GM23338 (cell line): ENCODE measurements around the gene ME3. TPM values are rescaled to one million over a fixed set of nuclear protein-coding genes. Genes with fewer than 3 reads are reported as not detected.

Experiments used
- ATAC-seq: fragments of 200-7000 bp; cut with Tn5 transposase; 3 replicates; pipeline ENCODE4 v1.9.1; 2020
- DNase-seq: peaks from one replicate; pipeline ENCODE4 v3.0.0-alpha.2; 2015; ENCODE audit warnings: low spot score
- H2AFZ ChIP-seq: fragments of 200-600 bp; sonication (generic); 2 replicates; pipeline ENCODE4 v1.8.0; 2016; ENCODE audit warnings: antibody characterized with exemption, mild to moderate bottlenecking, moderate library complexity
- H3F3A ChIP-seq: fragments of 200-600 bp; sonication (generic); replicated peaks from 2 replicates; pipeline ENCODE4 v1.8.0; 2017; ENCODE audit warnings: antibody characterized with exemption, mixed run types, low read depth
- H3K27ac ChIP-seq: fragments of 200-600 bp; sonication (generic); 2 replicates; pipeline ENCODE4 v1.6.1; 2016; ENCODE audit warnings: low read depth
- H3K27me3 ChIP-seq: fragments of 200-600 bp; sonication (generic); 2 replicates; pipeline ENCODE4 v1.8.0; 2016; ENCODE audit warnings: mild to moderate bottlenecking, mixed run types, moderate library complexity; ENCODE audit not compliant: insufficient read depth
- H3K36me3 ChIP-seq: fragments of 200-600 bp; sonication (generic); 2 replicates; pipeline ENCODE4 v1.8.0; 2016; ENCODE audit warnings: mild to moderate bottlenecking; ENCODE audit not compliant: insufficient read depth
- H3K4me1 ChIP-seq: fragments of 200-600 bp; sonication (generic); 2 replicates; pipeline ENCODE4 v1.8.0; 2016; ENCODE audit warnings: mild to moderate bottlenecking, moderate library complexity; ENCODE audit not compliant: insufficient read depth
- H3K4me2 ChIP-seq: fragments of 200-600 bp; sonication (generic); 2 replicates; pipeline ENCODE4 v1.7.1; 2017; ENCODE audit warnings: mixed run types
- H3K4me3 ChIP-seq: fragments of 200-600 bp; sonication (generic); 2 replicates; pipeline ENCODE4 v1.6.1; 2016; ENCODE audit warnings: mixed run types
- H3K79me2 ChIP-seq: fragments of 200-600 bp; sonication (generic); replicated peaks from 2 replicates; pipeline ENCODE4 v1.8.0; 2017; ENCODE audit warnings: mild to moderate bottlenecking; ENCODE audit not compliant: insufficient read depth
- H3K9me2 ChIP-seq: fragments of 200-600 bp; sonication (generic); 2 replicates; pipeline ENCODE4 v1.8.0; 2017; ENCODE audit not compliant: insufficient read depth
- H4K20me1 ChIP-seq: fragments of 200-600 bp; sonication (generic); replicated peaks from 2 replicates; pipeline ENCODE4 v1.8.0; 2017; ENCODE audit warnings: mild to moderate bottlenecking; ENCODE audit not compliant: insufficient read depth
- H3K27ac Mint-ChIP-seq: 2 replicates; pipeline ENCODE4 v1.8.0; 2020; ENCODE audit warnings: inconsistent platforms, mild to moderate bottlenecking, moderate library complexity, mixed read lengths
- H3K27me3 Mint-ChIP-seq: 3 replicates; pipeline ENCODE4 v1.8.0; 2022; ENCODE audit warnings: low read depth, mild to moderate bottlenecking, moderate library complexity, mixed read lengths, inconsistent platforms; ENCODE audit not compliant: insufficient read depth, poor library complexity
- H3K36me3 Mint-ChIP-seq: 3 replicates; pipeline ENCODE4 v1.8.0; 2021; ENCODE audit warnings: low read depth, mild to moderate bottlenecking, inconsistent platforms, moderate library complexity, mixed read lengths
- H3K4me1 Mint-ChIP-seq: 3 replicates; pipeline ENCODE4 v1.8.0; 2020; ENCODE audit warnings: mild to moderate bottlenecking, inconsistent platforms, mixed read lengths
- H3K4me3 Mint-ChIP-seq: 3 replicates; pipeline ENCODE4 v1.8.0; 2021; ENCODE audit warnings: moderate library complexity, mild to moderate bottlenecking, inconsistent platforms, mixed read lengths
- H3K9me3 Mint-ChIP-seq: 3 replicates; pipeline ENCODE4 v1.8.0; 2020; ENCODE audit warnings: moderate library complexity, mild to moderate bottlenecking, inconsistent platforms, mixed read lengths
- CTCF ChIP-seq, 2 experiments: fragments of 200-600 bp in 1 of 2; sonication (generic) in 1 of 2; conservative IDR thresholded peaks; 2 replicates each; pipeline versions ENCODE4 v1.5.1 to v1.6.1; 2016 to 2017; ENCODE audit warnings: antibody characterized with exemption in 2 of 2, low read depth in 2 of 2, mild to moderate bottlenecking in 2 of 2, moderate library complexity in 1 of 2
- EZH2phosphoT487 ChIP-seq: fragments of 200-600 bp; sonication (generic); IDR thresholded peaks from one replicate; pipeline ENCODE4 v1.8.1; 2018; ENCODE audit warnings: antibody characterized with exemption; ENCODE audit not compliant: unreplicated experiment
- NANOG ChIP-seq: IDR thresholded peaks from 2 replicates; pipeline ENCODE4 v1.6.1; 2016; ENCODE audit warnings: antibody characterized with exemption, borderline replicate concordance
- REST ChIP-seq: IDR thresholded peaks from one replicate; pipeline ENCODE4 v1.6.1; 2018; ENCODE audit warnings: antibody characterized with exemption; ENCODE audit not compliant: unreplicated experiment
- STAT1 ChIP-seq: IDR thresholded peaks from one replicate; pipeline ENCODE4 v1.6.1; 2016; ENCODE audit warnings: antibody characterized with exemption; ENCODE audit not compliant: unreplicated experiment
- ZNF114 ChIP-seq: fragments of 250-450 bp; sonication (Bioruptor Pico); IDR thresholded peaks from 2 replicates; pipeline ENCODE4 v1.5.0; 2020; ENCODE audit warnings: mild to moderate bottlenecking, moderate library complexity
- ZNF331 ChIP-seq: fragments of 250-450 bp; sonication (Bioruptor Pico); IDR thresholded peaks from 2 replicates; pipeline ENCODE4 v1.5.0; 2020; ENCODE audit warnings: low read depth, mild to moderate bottlenecking, moderate library complexity
- polyA plus RNA-seq: library from polyadenylated mRNA; unstranded; fragments of >200 nt; fragmentation: Nextera tagmentation; extraction: Ambion mirVana; gene quantifications from 2 replicates; pipeline ENCODE4 v1.2.1, GENCODE V29; 2016
- total RNA-seq: library from RNA; depleted of rRNA; stranded (reverse); fragments of >200 nt; shearing (Covaris generic); gene quantifications from 2 replicates; pipeline ENCODE4 v1.2.3, GENCODE V29; 2014

Gene ME3
- total and polyA plus RNA-seq, 2 experiments from 2014 or later = 1.3 to 4.0 TPM

- H3K27me3 Mint-ChIP-seq = no peaks in the 10 kb centered on the region
- no peak overlapping the region for H3K4me2 ChIP-seq
- no peak overlapping the region for H3K27ac ChIP-seq
These were observed 49.3 kb downstream of the ME3 start for GRCh38 chr11:86623041-86623621.

More at GRCh38 chr11:86623041-86623621, 49.3 kb downstream of the ME3 start:
- DNase-seq (no peak), ATAC-seq (no peak)
- Histone ChIP-seq H3F3A (no peaks in the 10 kb centered on the region), H4K20me1 (no peaks in the 10 kb centered on the region), H3K36me3 (no peaks in the 10 kb centered on the region), H3K4me3 (no peak overlapping the region), H3K79me2 (no peaks in the 10 kb centered on the region), H3K27me3 (no peaks in the 10 kb centered on the region), H3K4me1 (no peaks in the 10 kb centered on the region), H3K9me2 (no peaks in the 10 kb centered on the region), H2AFZ (no peak overlapping the region)
- TF ChIP-seq NANOG = no peak
- TF ChIP-seq EZH2phosphoT487 = no peak
- no peak for TF ChIP-seq CTCF (conservative IDR thresholded peaks at IDR 0.05; ENCODE audit: low read depth in 2 of 2)
- no peak for TF ChIP-seq REST
- TF ChIP-seq ZNF331 = no peak
- no peak for TF ChIP-seq ZNF114
- TF ChIP-seq STAT1 = no peak
- Mint-ChIP-seq H3K4me3 (no peak overlapping the region), H3K36me3 (no peaks in the 10 kb centered on the region), H3K27ac (no peak overlapping the region), H3K4me1 (peaks cover 10% of the 10 kb centered on the region), H3K9me3 (no peaks in the 10 kb centered on the region)
